ENCODE measurements around the gene ZSWIM9. TPM values are rescaled to one million over a fixed set of nuclear protein-coding genes. Genes with fewer than 3 reads are reported as not detected.
"Not testable (repeated sequence)": the region's sequence is repeated elsewhere in the genome, so short reads cannot be mapped to it uniquely, and the experiment has no call there.

The ZSWIM9 gene
- total RNA-seq, 3 donors from 2014 or later = 6.0 to 12.9 (median 8.7) TPM

DNA sequence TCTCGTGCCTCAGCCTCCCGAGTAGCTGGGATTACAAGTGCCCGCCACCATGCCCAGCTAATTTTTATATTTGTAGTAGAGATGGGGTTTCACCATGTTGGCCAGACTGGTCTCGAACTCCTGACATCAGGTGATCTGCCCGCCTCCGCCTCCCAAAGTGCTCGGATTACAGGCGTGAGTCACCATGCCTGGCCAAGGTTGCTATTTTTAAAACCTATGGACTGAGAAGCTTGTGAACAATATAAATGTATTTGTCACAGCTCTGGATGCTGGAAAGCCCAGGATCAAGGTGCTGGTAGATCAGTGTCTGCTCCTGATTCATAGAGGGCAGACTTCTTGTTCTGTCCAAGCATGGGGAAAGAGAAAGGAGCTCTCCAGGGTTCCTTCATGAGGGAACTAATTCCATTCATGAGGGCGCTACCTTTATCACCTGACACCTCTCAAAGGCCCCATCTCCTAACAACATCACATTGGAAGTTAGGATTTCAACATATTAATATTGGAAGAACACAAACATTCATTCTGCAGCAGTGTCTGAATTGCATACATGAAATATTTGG, 69.2 kb downstream of the ZSWIM9 start:
- H3K4me1 ChIP-seq (ENCODE audit: low read depth) = no peaks in the 10 kb centered on the region
- DNase-seq (no peak), ATAC-seq (no peak)
- intact Hi-C loops (cut with DNase I, micrococcal nuclease) = no loop called here
- no peak overlapping the region for H3K4me3 ChIP-seq
- no peaks in the 10 kb centered on the region for H3K36me3 ChIP-seq (ENCODE audit: low read depth)
- H3K9me3 ChIP-seq = no peaks in the 10 kb centered on the region
- no peak for TF ChIP-seq CTCF (IDR thresholded peaks at IDR 0.05)

DNA sequence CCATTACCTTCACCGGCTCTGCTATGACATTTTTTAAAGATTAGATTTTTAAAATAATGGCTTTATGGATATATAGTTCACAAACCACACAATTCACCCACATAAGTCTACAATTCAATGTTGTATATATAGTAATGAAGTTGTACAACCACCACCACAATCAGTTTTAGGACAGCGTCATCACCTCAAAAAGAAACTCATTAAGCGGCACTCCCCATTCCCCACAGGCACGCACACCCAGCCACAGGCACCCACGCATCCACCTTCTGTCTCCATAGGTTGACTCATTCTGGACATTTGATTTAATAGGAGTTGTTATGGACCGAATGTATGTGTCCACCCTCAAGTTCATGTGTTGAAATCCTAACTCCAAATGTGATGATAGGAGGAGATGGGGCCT, 71.3 kb downstream of the ZSWIM9 start:
- intact Hi-C loops (cut with DNase I, micrococcal nuclease); H3K36me3 ChIP-seq (ENCODE audit: low read depth); DNase-seq; H3K9me3 ChIP-seq; H3K4me3 ChIP-seq; H3K4me1 ChIP-seq (ENCODE audit: low read depth); ATAC-seq: not testable (repeated sequence)

GRCh38 chr19:48244281-48244680, 73.8 kb downstream of the ZSWIM9 start:
- DNase-seq = peak in 1 of 3 donors; percentile 16

GRCh38 chr19:48246101-48246500, 75.6 kb downstream of the ZSWIM9 start:
- ATAC-seq (no peak), DNase-seq (no peak)
- intact Hi-C loops (cut with DNase I, micrococcal nuclease) = no loop called here
- Histone ChIP-seq H3K36me3 (ENCODE audit: low read depth) (no peaks in the 10 kb centered on the region), H3K4me1 (ENCODE audit: low read depth) (no peaks in the 10 kb centered on the region), H3K9me3 (no peaks in the 10 kb centered on the region), H3K4me3 (no peak overlapping the region)
- no peak for TF ChIP-seq CTCF (IDR thresholded peaks at IDR 0.05)

More at GRCh38 chr19:48244281-48244680, 73.8 kb downstream of the ZSWIM9 start:
- Histone ChIP-seq H3K9me3 (no peaks in the 10 kb centered on the region), H3K36me3 (ENCODE audit: low read depth) (no peaks in the 10 kb centered on the region), H3K4me1 (ENCODE audit: low read depth) (no peaks in the 10 kb centered on the region), H3K4me3 (no peak overlapping the region)
- no peak for TF ChIP-seq CTCF (IDR thresholded peaks at IDR 0.05)
- ATAC-seq = peak; percentile 58
- intact Hi-C loops (cut with DNase I, micrococcal nuclease) = no loop called here

DNA sequence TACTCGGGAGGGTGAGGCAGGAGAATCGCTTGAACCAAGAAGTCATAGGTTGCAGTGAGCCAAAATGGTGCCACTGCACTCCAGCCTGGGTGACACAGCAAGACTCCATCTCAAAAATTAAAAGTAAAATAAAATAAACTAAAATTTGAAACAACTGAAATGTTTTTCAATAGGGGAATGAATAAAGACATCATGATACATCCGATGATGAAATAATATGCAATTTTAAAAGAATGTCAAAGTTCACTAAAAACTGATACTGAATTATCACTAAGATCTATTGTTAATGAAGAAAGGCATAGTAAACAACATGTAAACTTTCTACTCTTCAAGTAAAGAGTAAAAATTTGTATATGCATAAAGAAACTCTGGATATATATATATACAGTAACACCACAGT, 76.7 kb downstream of the ZSWIM9 start:
- no peak for ATAC-seq
- no peaks in the 10 kb centered on the region for H3K9me3 ChIP-seq
- no peaks in the 10 kb centered on the region for H3K4me1 ChIP-seq (ENCODE audit: low read depth)
- no peaks in the 10 kb centered on the region for H3K36me3 ChIP-seq (ENCODE audit: low read depth)
- intact Hi-C loops (cut with DNase I, micrococcal nuclease) = no loop called here
- no peak for TF ChIP-seq CTCF (IDR thresholded peaks at IDR 0.05)
- no peak for DNase-seq
- H3K4me3 ChIP-seq = no peak overlapping the region

Other genes with a start within 250 kb of the ZSWIM9 start
- gene BSPH1, start 178.5 kb upstream of the ZSWIM9 start, total RNA-seq = not detected
- gene ELSPBP1, start 176.0 kb upstream of the ZSWIM9 start, total RNA-seq = not detected
- gene CABP5, start 126.6 kb upstream of the ZSWIM9 start, total RNA-seq = not detected
- 10 to 100 TPM in 1 of 3 donors, 1 to 10 TPM in 2; 5.0 to 13.1 (median 7.8) TPM for gene PLA2G4C, start 59.9 kb upstream of the ZSWIM9 start, total RNA-seq
- 10 to 100 TPM; 16.0 to 42.7 (median 29.6) TPM for gene LIG1, start 336 bp upstream of the ZSWIM9 start, total RNA-seq
- 10 to 100 TPM; 22.7 to 41.4 (median 28.8) TPM for gene CARD8, start 85.2 kb downstream of the ZSWIM9 start, total RNA-seq
- under 1 TPM; 0.17 to 0.39 (median 0.22) TPM for gene ZNF114, start 99.4 kb downstream of the ZSWIM9 start, total RNA-seq
- 100 to 1,000 TPM in 1 of 3 donors, 10 to 100 TPM in 2; 10.3 to 109 (median 36.2) TPM for gene EMP3, start 154.9 kb downstream of the ZSWIM9 start, total RNA-seq
- gene TMEM143, start 193.3 kb downstream of the ZSWIM9 start, total RNA-seq = 10 to 100 TPM; 13.2 to 14.5 (median 13.6) TPM
- gene SYNGR4, start 193.7 kb downstream of the ZSWIM9 start, total RNA-seq = under 1 TPM in 1 of 3 donors, not detected in 2; 0.41 TPM
- gene KDELR1, start 220.9 kb downstream of the ZSWIM9 start, total RNA-seq = 100 to 1,000 TPM; 144 to 214 (median 200) TPM
- under 1 TPM; 0.26 to 0.46 (median 0.35) TPM for gene GRIN2D, start 223.0 kb downstream of the ZSWIM9 start, total RNA-seq

Data from mucosa of descending colon (tissue), 3 donors.